ENCODE data around the gene CSGALNACT2.
A peak's percentile ranks its signal among the peaks of the same experiment; 100 is the strongest.

CSGALNACT2 gene

GRCh38 chr10:43131256-43131655 is 7.0 kb upstream of the CSGALNACT2 start:
- DNase-seq = no peak
- no peak overlapping the region for H3K27ac ChIP-seq (ENCODE audit: insufficient read depth, low read length, poor library complexity, severe bottlenecking)
- peaks cover 3% of the 10 kb centered on the region for H3K4me1 ChIP-seq (ENCODE audit: control insufficient read depth, insufficient read depth, low read length, poor library complexity, severe bottlenecking)

GRCh38 chr10:43131906-43132305 is 6.3 kb upstream of the CSGALNACT2 start:
- Histone ChIP-seq H3K4me1 (ENCODE audit: control insufficient read depth, insufficient read depth, low read length, poor library complexity, severe bottlenecking) (peaks cover 3% of the 10 kb centered on the region), H3K27me3 (replicated peaks; ENCODE audit: control insufficient read depth, insufficient read depth, low read length, poor library complexity, severe bottlenecking) (no peaks in the 10 kb centered on the region), H3K27ac (ENCODE audit: insufficient read depth, low read length, poor library complexity, severe bottlenecking) (no peak overlapping the region), H3K36me3 (ENCODE audit: control insufficient read depth, insufficient read depth, low read length) (no peaks in the 10 kb centered on the region), H3K4me3 (ENCODE audit: insufficient read depth, low read depth, low read length, poor library complexity, severe bottlenecking) (no peak overlapping the region), H3K9me3 (ENCODE audit: control insufficient read depth, low read length) (no peaks in the 10 kb centered on the region)
- no peak for DNase-seq

More at GRCh38 chr10:43131256-43131655, 7.0 kb upstream of the CSGALNACT2 start:
- no peak overlapping the region for H3K4me3 ChIP-seq (ENCODE audit: insufficient read depth, low read depth, low read length, poor library complexity, severe bottlenecking)
- no peaks in the 10 kb centered on the region for H3K9me3 ChIP-seq (ENCODE audit: control insufficient read depth, low read length)
- H3K36me3 ChIP-seq (ENCODE audit: control insufficient read depth, insufficient read depth, low read length) = no peaks in the 10 kb centered on the region
- H3K27me3 ChIP-seq (replicated peaks; ENCODE audit: control insufficient read depth, insufficient read depth, low read length, poor library complexity, severe bottlenecking) = no peaks in the 10 kb centered on the region

DNA sequence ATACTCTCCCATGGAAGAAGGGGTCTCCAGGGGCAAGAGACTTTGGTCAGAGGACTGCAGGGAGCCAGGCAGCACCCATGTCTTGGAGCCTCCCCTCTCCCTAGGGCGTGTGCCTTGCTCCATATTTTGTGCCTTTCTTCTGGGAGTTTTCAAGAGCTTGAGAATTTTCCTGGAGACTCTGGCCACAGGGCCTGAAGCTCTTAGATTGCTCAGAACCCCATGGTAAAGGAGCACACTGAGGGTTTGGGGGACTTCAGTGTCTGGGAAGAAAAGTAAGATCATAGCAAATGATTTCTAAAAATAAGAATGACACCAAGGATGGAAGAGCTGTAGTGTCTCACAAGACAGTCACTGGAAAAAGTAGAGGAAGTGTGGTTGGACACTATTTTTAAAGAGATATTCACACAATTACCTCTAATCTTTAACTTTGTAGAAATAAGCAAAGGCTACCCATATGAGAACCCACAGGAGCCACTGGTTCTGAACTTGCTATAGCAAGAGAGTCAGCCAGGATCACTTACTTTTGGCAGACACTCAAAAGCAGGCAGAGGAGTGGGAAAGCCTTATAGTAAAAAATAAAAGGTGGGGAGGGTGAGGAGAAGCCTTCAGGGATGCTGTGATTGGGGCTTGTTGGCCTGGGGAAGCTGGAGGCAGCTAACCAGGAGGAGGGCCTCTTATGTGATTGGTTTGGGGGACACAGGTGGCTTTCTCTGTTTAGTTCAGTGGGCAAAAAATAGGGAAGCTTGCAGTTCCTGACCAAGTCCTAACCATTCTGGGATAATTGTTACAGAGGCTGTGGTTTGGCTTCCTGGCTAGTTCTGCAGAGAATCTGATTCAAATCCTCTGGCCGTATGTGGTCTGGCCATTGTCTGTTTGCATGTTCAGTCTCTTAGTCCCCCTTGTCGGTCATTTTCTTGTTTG is 5.1 kb upstream of the CSGALNACT2 start:
- Histone ChIP-seq H3K4me1 (ENCODE audit: control insufficient read depth, insufficient read depth, low read length, poor library complexity, severe bottlenecking) (peaks cover 7% of the 10 kb centered on the region), H3K27ac (ENCODE audit: insufficient read depth, low read length, poor library complexity, severe bottlenecking) (no peak overlapping the region), H3K36me3 (ENCODE audit: control insufficient read depth, insufficient read depth, low read length) (no peaks in the 10 kb centered on the region), H3K9me3 (ENCODE audit: control insufficient read depth, low read length) (no peaks in the 10 kb centered on the region), H3K27me3 (replicated peaks; ENCODE audit: control insufficient read depth, insufficient read depth, low read length, poor library complexity, severe bottlenecking) (no peaks in the 10 kb centered on the region), H3K4me3 (ENCODE audit: insufficient read depth, low read depth, low read length, poor library complexity, severe bottlenecking) (no peak overlapping the region)
- no peak for DNase-seq

DNA sequence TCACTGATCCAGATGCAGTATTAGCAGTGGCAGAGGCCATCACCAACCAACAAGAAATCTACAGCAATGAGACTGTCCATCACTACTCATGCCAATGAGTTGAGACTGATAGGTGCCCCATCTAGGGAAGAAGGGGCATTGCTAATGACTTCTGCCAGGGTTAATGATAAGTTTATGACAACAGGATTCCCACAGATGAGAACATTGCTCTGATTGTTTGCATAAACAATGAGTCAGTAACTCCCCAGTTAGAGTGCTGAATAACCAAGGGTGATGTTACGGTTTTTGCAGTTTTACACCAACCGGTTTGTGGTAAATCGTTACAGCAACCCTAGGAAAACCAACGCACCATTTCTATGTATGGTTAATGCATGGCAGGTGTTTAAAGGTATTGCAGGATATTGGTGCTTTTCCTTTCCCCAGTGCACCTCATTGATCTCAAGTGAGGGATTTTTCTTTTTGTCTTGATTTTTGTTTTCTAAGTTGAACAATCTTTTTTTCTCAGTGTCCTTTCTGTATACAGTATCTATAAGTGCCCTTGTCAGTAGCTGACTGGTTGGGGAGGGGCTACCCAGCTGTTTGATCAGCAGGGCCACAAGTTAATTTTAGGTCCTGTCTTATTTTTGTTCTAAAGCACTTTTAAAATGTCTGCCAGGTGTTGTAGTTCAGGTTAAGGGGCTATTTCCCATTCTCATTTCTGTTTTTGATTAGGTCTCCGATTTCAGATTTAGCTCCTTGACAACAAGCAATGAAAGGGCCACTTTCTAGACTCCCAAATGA is 3.9 kb upstream of the CSGALNACT2 start:
- Histone ChIP-seq H3K27me3 (replicated peaks; ENCODE audit: control insufficient read depth, insufficient read depth, low read length, poor library complexity, severe bottlenecking) (no peaks in the 10 kb centered on the region), H3K4me1 (ENCODE audit: control insufficient read depth, insufficient read depth, low read length, poor library complexity, severe bottlenecking) (peaks cover 10% of the 10 kb centered on the region), H3K36me3 (ENCODE audit: control insufficient read depth, insufficient read depth, low read length) (no peaks in the 10 kb centered on the region), H3K4me3 (ENCODE audit: insufficient read depth, low read depth, low read length, poor library complexity, severe bottlenecking) (no peak overlapping the region), H3K9me3 (ENCODE audit: control insufficient read depth, low read length) (no peaks in the 10 kb centered on the region), H3K27ac (ENCODE audit: insufficient read depth, low read length, poor library complexity, severe bottlenecking) (no peak overlapping the region)
- no peak for DNase-seq

- Histone ChIP-seq H3K4me3 (ENCODE audit: insufficient read depth, low read depth, low read length, poor library complexity, severe bottlenecking) (no peak overlapping the region), H3K4me1 (ENCODE audit: control insufficient read depth, insufficient read depth, low read length, poor library complexity, severe bottlenecking) (peaks cover 17% of the 10 kb centered on the region), H3K9me3 (ENCODE audit: control insufficient read depth, low read length) (no peaks in the 10 kb centered on the region), H3K36me3 (ENCODE audit: control insufficient read depth, insufficient read depth, low read length) (no peaks in the 10 kb centered on the region), H3K27me3 (replicated peaks; ENCODE audit: control insufficient read depth, insufficient read depth, low read length, poor library complexity, severe bottlenecking) (no peaks in the 10 kb centered on the region), H3K27ac (ENCODE audit: insufficient read depth, low read length, poor library complexity, severe bottlenecking) (no peak overlapping the region)
- DNase-seq = no peak
These were observed 3.2 kb upstream of the CSGALNACT2 start for GRCh38 chr10:43135064-43135463.

GRCh38 chr10:43135656-43136055 is 2.6 kb upstream of the CSGALNACT2 start:
- Histone ChIP-seq H3K4me3 (ENCODE audit: insufficient read depth, low read depth, low read length, poor library complexity, severe bottlenecking) (no peak overlapping the region), H3K9me3 (ENCODE audit: control insufficient read depth, low read length) (no peaks in the 10 kb centered on the region), H3K36me3 (ENCODE audit: control insufficient read depth, insufficient read depth, low read length) (no peaks in the 10 kb centered on the region), H3K27ac (ENCODE audit: insufficient read depth, low read length, poor library complexity, severe bottlenecking) (no peak overlapping the region), H3K27me3 (replicated peaks; ENCODE audit: control insufficient read depth, insufficient read depth, low read length, poor library complexity, severe bottlenecking) (no peaks in the 10 kb centered on the region), H3K4me1 (ENCODE audit: control insufficient read depth, insufficient read depth, low read length, poor library complexity, severe bottlenecking) (peaks cover 19% of the 10 kb centered on the region)
- no peak for DNase-seq

DNA sequence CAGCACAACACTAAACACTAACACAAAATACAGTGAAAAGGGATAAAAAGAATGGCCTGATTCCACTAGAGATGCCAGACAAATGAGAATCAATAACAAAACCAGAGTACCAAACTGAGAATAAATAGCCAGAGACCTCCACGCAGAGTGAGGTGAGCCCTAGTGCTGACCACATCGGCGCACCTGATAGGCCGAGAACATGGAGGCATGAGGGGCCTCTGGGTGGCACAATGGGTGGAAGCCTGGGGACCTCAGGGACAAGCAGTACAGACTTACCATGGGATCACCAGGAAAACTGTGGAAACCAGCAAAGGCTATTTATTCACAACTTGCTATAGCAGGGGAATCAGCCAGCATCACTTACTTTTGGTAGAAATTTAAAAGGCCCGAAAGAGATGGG is 1.8 kb upstream of the CSGALNACT2 start:
- no peak for DNase-seq
- Histone ChIP-seq H3K36me3 (ENCODE audit: control insufficient read depth, insufficient read depth, low read length) (no peaks in the 10 kb centered on the region), H3K4me3 (ENCODE audit: insufficient read depth, low read depth, low read length, poor library complexity, severe bottlenecking) (no peak overlapping the region), H3K27me3 (replicated peaks; ENCODE audit: control insufficient read depth, insufficient read depth, low read length, poor library complexity, severe bottlenecking) (no peaks in the 10 kb centered on the region), H3K4me1 (ENCODE audit: control insufficient read depth, insufficient read depth, low read length, poor library complexity, severe bottlenecking) (peaks cover 20% of the 10 kb centered on the region), H3K9me3 (ENCODE audit: control insufficient read depth, low read length) (no peaks in the 10 kb centered on the region), H3K27ac (ENCODE audit: insufficient read depth, low read length, poor library complexity, severe bottlenecking) (no peak overlapping the region)

- peak overlapping the region; percentile 79 for H3K27ac ChIP-seq (ENCODE audit: insufficient read depth, low read length, poor library complexity, severe bottlenecking)
- DNase-seq = no peak
- peaks cover 23% of the 10 kb centered on the region for H3K4me1 ChIP-seq (ENCODE audit: control insufficient read depth, insufficient read depth, low read length, poor library complexity, severe bottlenecking)
- H3K36me3 ChIP-seq (ENCODE audit: control insufficient read depth, insufficient read depth, low read length) = no peaks in the 10 kb centered on the region
- H3K9me3 ChIP-seq (ENCODE audit: control insufficient read depth, low read length) = no peaks in the 10 kb centered on the region
- H3K27me3 ChIP-seq (replicated peaks; ENCODE audit: control insufficient read depth, insufficient read depth, low read length, poor library complexity, severe bottlenecking) = no peaks in the 10 kb centered on the region
- H3K4me3 ChIP-seq (ENCODE audit: insufficient read depth, low read depth, low read length, poor library complexity, severe bottlenecking) = peak overlapping the region; percentile 76
These were observed 1.1 kb upstream of the CSGALNACT2 start for GRCh38 chr10:43136995-43137716.

- peak overlapping the region; percentile 76 for H3K4me3 ChIP-seq (ENCODE audit: insufficient read depth, low read depth, low read length, poor library complexity, severe bottlenecking)
- H3K9me3 ChIP-seq (ENCODE audit: control insufficient read depth, low read length) = no peaks in the 10 kb centered on the region
- peak in 1 of 3 donors; percentile 20 for DNase-seq
- H3K4me1 ChIP-seq (ENCODE audit: control insufficient read depth, insufficient read depth, low read length, poor library complexity, severe bottlenecking) = peaks cover 23% of the 10 kb centered on the region
- no peaks in the 10 kb centered on the region for H3K36me3 ChIP-seq (ENCODE audit: control insufficient read depth, insufficient read depth, low read length)
- H3K27ac ChIP-seq (ENCODE audit: insufficient read depth, low read length, poor library complexity, severe bottlenecking) = peak overlapping the region; percentile 79
- H3K27me3 ChIP-seq (replicated peaks; ENCODE audit: control insufficient read depth, insufficient read depth, low read length, poor library complexity, severe bottlenecking) = no peaks in the 10 kb centered on the region
These were observed 576 bp upstream of the CSGALNACT2 start for GRCh38 chr10:43137717-43138020.
